Measurements from ENCODE around the gene SHBG.

SHBG gene

DNA sequence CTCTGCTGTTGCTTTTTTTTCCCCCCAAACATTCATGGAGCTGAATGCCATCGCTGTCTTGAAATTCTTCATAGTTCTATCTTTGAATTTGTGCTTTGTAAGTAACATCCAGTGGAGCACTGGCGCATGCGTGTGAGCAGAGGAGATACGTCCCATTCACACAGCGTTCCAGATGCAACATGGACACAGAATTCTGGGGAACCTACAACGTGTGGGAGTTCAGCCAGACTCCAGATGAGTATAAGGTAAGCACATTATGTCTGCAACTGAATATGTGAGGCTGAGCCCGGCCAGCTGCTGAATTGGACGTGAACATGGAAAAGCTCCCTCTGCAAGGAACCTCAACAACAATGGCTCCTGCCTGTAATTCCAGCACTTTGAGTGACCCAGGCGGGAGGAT, 16.5 kb downstream of the SHBG start:
- Histone ChIP-seq H3K27me3 (replicated peaks in 2 of 5; ENCODE audit: control insufficient read depth in 4 of 5, insufficient read depth in 5 of 5, low read length in 4 of 5) (peaks cover 0 to 16% (median 11%) of the 10 kb centered on the region in 5 experiments), H3K36me3 (ENCODE audit: control insufficient read depth in 4 of 4, insufficient read depth in 4 of 4, low read length in 3 of 4) (no peaks in the 10 kb centered on the region), H3K27ac (ENCODE audit: insufficient read depth in 1 of 2, low read depth in 1 of 2, low read length in 2 of 2, poor library complexity in 1 of 2, severe bottlenecking in 2 of 2) (no peak overlapping the region), H3K9me3 (ENCODE audit: control extremely low read depth in 1 of 5, control insufficient read depth in 4 of 5, insufficient read depth in 2 of 5, low read depth in 1 of 5, low read length in 4 of 5) (no peaks in the 10 kb centered on the region), H3K4me3 (ENCODE audit: control insufficient read depth in 1 of 7, extremely low read depth in 1 of 7, insufficient read depth in 4 of 7, low read depth in 2 of 7, low read length in 6 of 7) (no peak overlapping the region), H3K4me1 (ENCODE audit: control extremely low read depth in 1 of 4, control insufficient read depth in 4 of 4, insufficient read depth in 4 of 4, low read length in 3 of 4) (peaks cover 0 to 12% (median 11%) of the 10 kb centered on the region in 4 experiments)
- ChIA-PET CTCF (interaction anchor here (4.6 kb wide), 1 partner anchor 14 kb away, joined by 28 read pairs; the partner anchor contains the start of gene SHBG), POLR2A (no interaction called here)
- no peak for DNase-seq
- WGBS (ENCODE audit: insufficient coverage), result 98% methylated on average over 7 of the region's 9 CpGs

DNA sequence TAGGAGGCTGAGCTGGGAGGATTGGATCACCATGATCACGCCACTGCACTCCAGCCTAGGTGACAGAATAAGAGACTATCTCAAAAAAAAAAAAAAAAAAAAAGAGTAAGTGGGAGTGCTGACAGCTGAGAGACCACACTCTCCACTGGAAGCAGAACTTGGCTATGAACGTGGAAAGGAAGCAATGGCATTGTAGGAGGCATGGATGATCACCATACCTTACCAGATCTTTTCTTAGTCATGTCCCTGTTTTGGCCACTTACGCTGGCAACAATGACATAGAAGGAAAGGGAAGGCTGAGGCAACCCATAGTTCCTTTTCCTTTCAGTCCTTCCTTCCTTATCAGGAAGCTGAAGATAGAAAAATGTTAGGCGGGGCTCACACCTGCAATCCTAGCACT, 17.1 kb downstream of the SHBG start:
- peaks cover 0 to 21% (median 11%) of the 10 kb centered on the region in 5 experiments for H3K27me3 ChIP-seq (replicated peaks in 2 of 5; ENCODE audit: control insufficient read depth in 4 of 5, insufficient read depth in 5 of 5, low read length in 4 of 5)
- no peak overlapping the region for H3K27ac ChIP-seq (ENCODE audit: insufficient read depth in 1 of 2, low read depth in 1 of 2, low read length in 2 of 2, poor library complexity in 1 of 2, severe bottlenecking in 2 of 2)
- ChIA-PET POLR2A (interaction anchor here (0.6 kb wide), 1 partner anchor 19 kb away, joined by 4 read pairs; the partner anchor contains the start of gene SAT2), CTCF (interaction anchor here (1.3 to 4.6 kb wide), 2 partner anchors 11 to 14 kb away, joined by 4 to 28 read pairs; partner anchors contain the start of gene SHBG)
- DNase-seq, result no peak
- no peak overlapping the region for H3K4me3 ChIP-seq (ENCODE audit: control insufficient read depth in 1 of 7, extremely low read depth in 1 of 7, insufficient read depth in 4 of 7, low read depth in 2 of 7, low read length in 6 of 7)
- H3K36me3 ChIP-seq (ENCODE audit: control insufficient read depth in 4 of 4, insufficient read depth in 4 of 4, low read length in 3 of 4), result no peaks in the 10 kb centered on the region
- WGBS (ENCODE audit: insufficient coverage), result 73% methylated on average over 2 of the region's 4 CpGs
- H3K9me3 ChIP-seq (ENCODE audit: control extremely low read depth in 1 of 5, control insufficient read depth in 4 of 5, insufficient read depth in 2 of 5, low read depth in 1 of 5, low read length in 4 of 5), result no peaks in the 10 kb centered on the region
- peaks cover 0 to 18% (median 15%) of the 10 kb centered on the region in 4 experiments for H3K4me1 ChIP-seq (ENCODE audit: control extremely low read depth in 1 of 4, control insufficient read depth in 4 of 4, insufficient read depth in 4 of 4, low read length in 3 of 4)

DNA sequence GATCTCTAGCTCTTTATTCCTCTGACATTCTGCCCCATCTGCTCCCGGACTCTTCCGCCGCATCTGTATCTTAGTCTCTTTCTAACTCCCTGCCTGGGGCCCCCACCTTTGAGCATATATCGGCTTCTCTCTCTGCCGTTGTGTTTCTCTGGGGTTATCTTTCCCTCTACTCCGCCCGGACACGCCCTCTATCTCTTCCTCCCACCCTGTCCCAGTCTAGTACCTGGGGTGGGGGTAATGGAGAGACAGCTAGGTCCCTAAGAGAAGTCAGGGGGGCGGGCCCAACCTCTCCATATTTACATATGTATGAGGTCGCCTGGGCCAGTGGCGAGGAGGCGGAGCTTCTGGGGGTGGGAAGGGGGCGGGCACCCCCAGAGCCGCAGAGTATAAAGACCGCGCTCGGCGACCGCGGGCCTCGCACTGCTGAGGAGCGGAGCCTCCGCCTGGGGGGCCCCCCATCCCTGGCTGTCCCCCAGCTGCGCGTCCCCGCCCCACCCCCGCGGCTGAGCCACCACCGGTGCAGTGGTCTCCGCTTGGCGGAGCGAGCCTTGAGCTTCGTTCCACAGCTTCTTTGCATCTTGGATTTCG, 20.7 kb downstream of the SHBG start, which contains the start of gene ATP1B2:
ATP1B2 (plus strand) TSS at position 418 of the 588 bp plus-strand sequence. CDS start 593 bp downstream, outside the sequence.
- WGBS (ENCODE audit: insufficient coverage), result 1% methylated on average over 26 of the region's 34 CpGs
- Histone ChIP-seq H3K4me3 (ENCODE audit: control insufficient read depth in 1 of 7, extremely low read depth in 1 of 7, insufficient read depth in 4 of 7, low read depth in 2 of 7, low read length in 6 of 7) (peak within 1 kb of the TSS; percentile 16 to 73 (median 51)), H3K27me3 (replicated peaks in 2 of 5; ENCODE audit: control insufficient read depth in 4 of 5, insufficient read depth in 5 of 5, low read length in 4 of 5) (peaks cover 0 to 47% (median 31%) of the 10 kb centered on the region in 5 experiments), H3K27ac (ENCODE audit: insufficient read depth in 1 of 2, low read depth in 1 of 2, low read length in 2 of 2, poor library complexity in 1 of 2, severe bottlenecking in 2 of 2) (no peak within 1 kb of the TSS), H3K9me3 (ENCODE audit: control extremely low read depth in 1 of 5, control insufficient read depth in 4 of 5, insufficient read depth in 2 of 5, low read depth in 1 of 5, low read length in 4 of 5) (no peaks in the 10 kb centered on the region), H3K36me3 (ENCODE audit: control insufficient read depth in 4 of 4, insufficient read depth in 4 of 4, low read length in 3 of 4) (no peaks in the 10 kb centered on the region), H3K4me1 (ENCODE audit: control extremely low read depth in 1 of 4, control insufficient read depth in 4 of 4, insufficient read depth in 4 of 4, low read length in 3 of 4) (peaks cover 0 to 18% (median 15%) of the 10 kb centered on the region in 4 experiments)
- ChIA-PET CTCF (interaction anchor here (0.8 to 1.5 kb wide), 6 partner anchors 9 to 66 kb away, joined by 3 to 6 read pairs (median 3); no protein-coding TSS in a partner anchor), POLR2A (interaction anchor here (0.6 to 1.9 kb wide), 5 partner anchors 23 to 37 kb away, joined by 3 to 10 read pairs (median 3); partner anchors contain the start of genes SAT2, TP53 and WRAP53)
- DNase-seq, result peak; percentile 81 to 86 (median 83)

DNA sequence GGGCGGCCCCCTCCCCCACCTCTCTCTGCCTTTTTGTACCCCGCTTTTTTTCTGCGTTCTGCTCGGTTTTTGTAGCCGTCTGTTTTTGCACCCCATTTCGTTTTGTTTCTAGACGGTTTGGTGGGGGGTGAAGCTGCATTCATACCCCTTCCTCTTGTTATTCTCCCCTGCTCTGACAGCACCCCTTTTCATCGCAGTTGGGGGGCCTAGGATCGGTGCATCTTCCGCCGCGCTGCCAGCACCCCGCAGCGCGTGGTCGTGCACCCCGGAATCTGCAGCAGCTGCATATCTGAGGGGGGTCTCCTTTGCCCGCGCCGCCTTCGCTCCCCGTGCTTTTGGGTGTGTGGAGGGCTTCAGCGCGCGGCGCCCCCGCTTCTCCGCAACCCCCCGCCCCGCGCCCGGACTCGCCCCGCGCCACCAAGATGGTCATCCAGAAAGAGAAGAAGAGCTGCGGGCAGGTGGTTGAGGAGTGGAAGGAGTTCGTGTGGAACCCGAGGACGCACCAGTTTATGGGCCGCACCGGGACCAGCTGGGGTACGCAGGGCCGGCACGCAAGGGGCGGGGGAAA, 21.2 kb downstream of the SHBG start:
- H3K9me3 ChIP-seq (ENCODE audit: control extremely low read depth in 1 of 5, control insufficient read depth in 4 of 5, insufficient read depth in 2 of 5, low read depth in 1 of 5, low read length in 4 of 5), result no peaks in the 10 kb centered on the region
- H3K36me3 ChIP-seq (ENCODE audit: control insufficient read depth in 4 of 4, insufficient read depth in 4 of 4, low read length in 3 of 4), result no peaks in the 10 kb centered on the region
- H3K27me3 ChIP-seq (replicated peaks in 2 of 5; ENCODE audit: control insufficient read depth in 4 of 5, insufficient read depth in 5 of 5, low read length in 4 of 5), result peaks cover 0 to 47% (median 31%) of the 10 kb centered on the region in 5 experiments
- under 1% methylated on average over 31 of the region's 45 CpGs for WGBS (ENCODE audit: insufficient coverage)
- peaks cover 0 to 18% (median 15%) of the 10 kb centered on the region in 4 experiments for H3K4me1 ChIP-seq (ENCODE audit: control extremely low read depth in 1 of 4, control insufficient read depth in 4 of 4, insufficient read depth in 4 of 4, low read length in 3 of 4)
- ChIA-PET POLR2A (interaction anchor here (0.6 to 1.9 kb wide), 5 partner anchors 23 to 744 kb away, joined by 3 to 10 read pairs (median 3); partner anchors contain the start of genes SAT2 and TP53), CTCF (interaction anchor here (0.8 to 1.5 kb wide), 6 partner anchors 10 to 65 kb away, joined by 3 to 6 read pairs (median 3); no protein-coding TSS in a partner anchor)
- H3K27ac ChIP-seq (ENCODE audit: insufficient read depth in 1 of 2, low read depth in 1 of 2, low read length in 2 of 2, poor library complexity in 1 of 2, severe bottlenecking in 2 of 2), result no peak overlapping the region
- peak in 1 of 3 donors; percentile 17 for DNase-seq
- H3K4me3 ChIP-seq (ENCODE audit: control insufficient read depth in 1 of 7, extremely low read depth in 1 of 7, insufficient read depth in 4 of 7, low read depth in 2 of 7, low read length in 6 of 7), result peak overlapping the region; percentile 13 to 73 (median 51)

DNA sequence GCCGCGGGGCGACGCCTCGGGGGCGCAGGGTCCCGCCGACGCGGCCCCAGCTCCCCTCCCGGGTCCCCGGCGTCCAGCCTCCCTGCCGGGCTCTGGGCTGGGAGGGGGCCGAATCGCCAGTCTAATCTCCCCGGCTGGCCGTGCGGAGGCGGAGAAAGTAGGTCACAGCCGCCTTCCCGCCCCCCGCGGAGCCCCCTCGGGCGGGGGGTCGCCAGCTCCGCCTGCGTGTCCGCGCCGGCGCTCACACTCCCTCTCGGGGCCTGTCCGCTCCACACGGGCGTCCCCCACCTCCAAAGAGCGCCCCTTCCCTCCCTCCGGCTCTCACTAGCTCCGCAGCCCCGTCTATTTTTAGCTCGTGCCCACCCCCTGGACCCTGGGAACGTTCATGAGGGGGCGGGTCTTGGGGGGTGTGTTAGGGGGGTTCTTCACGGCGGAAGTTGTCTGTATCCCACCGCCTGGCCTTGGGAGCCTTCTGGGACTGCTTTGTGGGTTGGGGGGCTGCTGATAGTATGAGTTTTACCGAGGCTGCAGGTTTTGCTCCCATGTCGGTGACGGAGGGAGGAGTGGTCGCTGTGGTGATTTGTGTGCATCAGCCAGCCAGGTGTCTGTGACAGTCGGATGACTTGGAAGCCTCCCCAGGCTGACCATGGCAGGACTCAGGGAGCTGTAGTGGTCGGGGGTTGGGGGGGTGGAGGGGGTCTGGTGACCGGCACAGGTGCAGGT, 21.9 kb downstream of the SHBG start:
- peak in 1 of 3 donors; percentile 23 for DNase-seq
- Histone ChIP-seq H3K4me3 (ENCODE audit: control insufficient read depth in 1 of 7, extremely low read depth in 1 of 7, insufficient read depth in 4 of 7, low read depth in 2 of 7, low read length in 6 of 7) (peak overlapping the region in 5 of 7 experiments; percentile 49 to 73 (median 57)), H3K36me3 (ENCODE audit: control insufficient read depth in 4 of 4, insufficient read depth in 4 of 4, low read length in 3 of 4) (no peaks in the 10 kb centered on the region), H3K9me3 (ENCODE audit: control extremely low read depth in 1 of 5, control insufficient read depth in 4 of 5, insufficient read depth in 2 of 5, low read depth in 1 of 5, low read length in 4 of 5) (no peaks in the 10 kb centered on the region), H3K4me1 (ENCODE audit: control extremely low read depth in 1 of 4, control insufficient read depth in 4 of 4, insufficient read depth in 4 of 4, low read length in 3 of 4) (peaks cover 0 to 18% (median 15%) of the 10 kb centered on the region in 4 experiments), H3K27ac (ENCODE audit: insufficient read depth in 1 of 2, low read depth in 1 of 2, low read length in 2 of 2, poor library complexity in 1 of 2, severe bottlenecking in 2 of 2) (no peak overlapping the region), H3K27me3 (replicated peaks in 2 of 5; ENCODE audit: control insufficient read depth in 4 of 5, insufficient read depth in 5 of 5, low read length in 4 of 5) (peaks cover 0 to 47% (median 31%) of the 10 kb centered on the region in 5 experiments)
- POLR2A ChIA-PET, result interaction anchor here (0.6 to 1.9 kb wide), 2 partner anchors 24 to 744 kb away, joined by 3 to 10 read pairs; partner anchors contain the start of gene SAT2
- WGBS (ENCODE audit: insufficient coverage), result 15% methylated on average over 29 of the region's 54 CpGs
- CTCF ChIA-PET, result interaction anchor here (0.8 to 1.5 kb wide), 3 partner anchors 10 to 19 kb away, joined by 3 to 6 read pairs (median 4); no protein-coding TSS in a partner anchor

DNA sequence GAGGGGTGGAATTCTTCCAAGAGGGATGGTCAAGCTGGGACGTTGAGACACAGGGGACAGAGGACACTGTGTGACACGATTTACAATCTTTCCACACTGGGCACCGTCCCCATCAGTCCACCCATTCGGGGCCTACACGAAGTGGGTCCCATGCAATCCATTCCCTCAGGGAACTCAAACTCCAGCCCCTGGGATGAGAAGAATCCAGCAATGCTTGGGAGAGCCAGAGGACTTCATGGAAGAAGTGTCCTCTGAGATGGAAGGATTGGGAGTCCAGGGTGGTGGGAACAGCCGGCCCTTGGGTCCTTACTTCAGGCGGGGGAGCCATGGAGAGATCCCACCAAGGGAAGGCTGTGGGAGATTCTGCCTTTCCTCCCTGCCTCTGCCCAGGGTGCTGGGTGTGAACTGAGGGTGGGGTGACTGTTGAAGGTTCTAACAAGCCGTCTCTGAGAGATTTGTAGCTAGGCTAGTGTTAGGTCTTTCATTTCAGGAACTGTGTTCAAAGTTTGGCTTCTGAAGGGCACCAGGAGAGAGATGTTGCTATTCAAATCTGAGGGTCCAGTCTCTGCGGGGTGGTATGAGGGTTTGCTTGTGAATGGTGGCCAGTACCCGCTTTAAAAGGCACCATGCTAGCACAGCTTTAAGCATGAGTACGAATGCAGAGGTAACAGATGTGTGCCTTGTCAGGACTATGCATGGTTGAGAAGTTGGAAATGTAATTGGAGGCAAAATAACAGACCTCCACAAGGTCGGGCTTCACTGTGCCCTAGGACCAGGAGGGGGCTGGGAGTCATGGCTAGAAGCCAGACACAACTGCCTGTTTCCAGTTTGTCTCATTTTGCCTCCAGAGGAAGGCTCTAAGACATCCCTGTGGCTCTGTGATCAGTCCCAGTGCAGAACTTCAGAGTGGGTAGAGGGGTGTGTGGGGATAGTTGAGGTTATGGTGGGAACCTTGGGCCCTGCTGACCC, 22.7 kb downstream of the SHBG start:
- POLR2A ChIA-PET, result no interaction called here
- 88% methylated on average over 12 of the region's 12 CpGs for WGBS (ENCODE audit: insufficient coverage)

More for the DNA sequence above, 22.7 kb downstream of the SHBG start:
- H3K36me3 ChIP-seq (ENCODE audit: control insufficient read depth in 4 of 4, insufficient read depth in 4 of 4, low read length in 3 of 4), result no peaks in the 10 kb centered on the region
- CTCF ChIA-PET, result no interaction called here
- DNase-seq, result no peak
- no peak overlapping the region for H3K4me3 ChIP-seq (ENCODE audit: control insufficient read depth in 1 of 7, extremely low read depth in 1 of 7, insufficient read depth in 4 of 7, low read depth in 2 of 7, low read length in 6 of 7)
- peaks cover 0 to 45% (median 28%) of the 10 kb centered on the region in 5 experiments for H3K27me3 ChIP-seq (replicated peaks in 2 of 5; ENCODE audit: control insufficient read depth in 4 of 5, insufficient read depth in 5 of 5, low read length in 4 of 5)
- no peaks in the 10 kb centered on the region for H3K9me3 ChIP-seq (ENCODE audit: control extremely low read depth in 1 of 5, control insufficient read depth in 4 of 5, insufficient read depth in 2 of 5, low read depth in 1 of 5, low read length in 4 of 5)
- peaks cover 0 to 18% (median 15%) of the 10 kb centered on the region in 4 experiments for H3K4me1 ChIP-seq (ENCODE audit: control extremely low read depth in 1 of 4, control insufficient read depth in 4 of 4, insufficient read depth in 4 of 4, low read length in 3 of 4)
- H3K27ac ChIP-seq (ENCODE audit: insufficient read depth in 1 of 2, low read depth in 1 of 2, low read length in 2 of 2, poor library complexity in 1 of 2, severe bottlenecking in 2 of 2), result no peak overlapping the region
